ENCODE results near the gene SLC5A2.

DNA sequence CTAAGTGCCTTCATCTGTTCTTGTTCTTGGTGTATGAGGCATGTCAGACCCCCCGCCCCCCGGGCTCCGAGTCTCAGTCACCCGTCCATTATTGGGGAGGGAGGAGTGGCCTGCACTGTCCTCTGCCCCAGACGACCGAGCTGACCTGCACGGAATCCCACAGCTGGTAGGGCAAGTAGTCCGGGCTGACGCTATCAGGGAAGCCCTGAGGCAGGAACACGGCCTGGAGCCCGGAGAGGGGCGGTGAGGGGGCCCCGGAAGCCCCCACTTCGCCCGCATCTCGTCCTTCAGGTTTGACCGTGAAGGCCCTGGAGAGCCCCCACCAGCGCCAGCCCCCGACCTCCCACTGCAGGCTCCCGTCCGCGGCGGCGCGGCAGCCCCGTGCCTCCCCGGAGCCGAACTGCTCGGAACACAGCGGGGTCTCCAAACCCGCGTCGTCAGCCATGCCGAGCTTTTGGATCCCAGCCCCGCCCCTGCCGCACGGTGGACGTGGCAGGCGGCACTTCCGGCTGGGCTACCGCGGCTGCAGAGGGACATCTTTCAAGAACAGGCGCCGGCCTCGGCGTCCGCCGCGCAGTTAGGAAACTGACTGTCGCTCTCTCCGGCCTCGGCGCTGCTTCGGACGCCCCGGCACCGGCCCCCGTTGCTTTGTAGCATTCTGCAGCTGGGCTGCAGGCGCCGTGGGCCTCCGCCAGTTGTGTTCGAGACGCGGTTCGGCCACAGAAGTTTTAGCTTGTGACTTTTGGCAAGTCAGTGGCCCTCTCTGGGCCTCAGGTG lies 25.2 kb downstream of the SLC5A2 start, which contains the start of gene RUSF1:
- TF ChIP-seq, protein P1, sequence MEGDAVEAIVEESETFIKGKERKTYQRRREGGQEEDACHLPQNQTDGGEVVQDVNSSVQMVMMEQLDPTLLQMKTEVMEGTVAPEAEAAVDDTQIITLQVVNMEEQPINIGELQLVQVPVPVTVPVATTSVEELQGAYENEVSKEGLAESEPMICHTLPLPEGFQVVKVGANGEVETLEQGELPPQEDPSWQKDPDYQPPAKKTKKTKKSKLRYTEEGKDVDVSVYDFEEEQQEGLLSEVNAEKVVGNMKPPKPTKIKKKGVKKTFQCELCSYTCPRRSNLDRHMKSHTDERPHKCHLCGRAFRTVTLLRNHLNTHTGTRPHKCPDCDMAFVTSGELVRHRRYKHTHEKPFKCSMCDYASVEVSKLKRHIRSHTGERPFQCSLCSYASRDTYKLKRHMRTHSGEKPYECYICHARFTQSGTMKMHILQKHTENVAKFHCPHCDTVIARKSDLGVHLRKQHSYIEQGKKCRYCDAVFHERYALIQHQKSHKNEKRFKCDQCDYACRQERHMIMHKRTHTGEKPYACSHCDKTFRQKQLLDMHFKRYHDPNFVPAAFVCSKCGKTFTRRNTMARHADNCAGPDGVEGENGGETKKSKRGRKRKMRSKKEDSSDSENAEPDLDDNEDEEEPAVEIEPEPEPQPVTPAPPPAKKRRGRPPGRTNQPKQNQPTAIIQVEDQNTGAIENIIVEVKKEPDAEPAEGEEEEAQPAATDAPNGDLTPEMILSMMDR (conservative IDR thresholded peaks at IDR 0.05) = no peak
- no peak for TF ChIP-seq EZH2 (IDR thresholded peaks at IDR 0.05; ENCODE audit: low read depth)

Measured in PC-9 (cell line).